DND-41 (cell line): ENCODE data around the gene MET.
"Not testable (repeated sequence)": the region's sequence is repeated elsewhere in the genome, so short reads cannot be mapped to it uniquely, and the experiment has no call there.

ENCODE experiments used
- ATAC-seq: fragments of 200-7000 bp; cut with Tn5 transposase; 3 replicates; pipeline ENCODE4 v1.9.1; 2021; ENCODE audit warnings: low read depth; ENCODE audit not compliant: insufficient read depth
- DNase-seq: peaks from one replicate; pipeline ENCODE4 v3.0.0-alpha.2; 2020
- H2AFZ ChIP-seq: 2 replicates; pipeline ENCODE4 v1.6.0; 2012; ENCODE audit warnings: low read depth, low read length
- H3K27ac ChIP-seq: 2 replicates; pipeline ENCODE4 v1.5.1; 2012; ENCODE audit warnings: low read length, inconsistent platforms
- H3K27me3 ChIP-seq: fragments of 200-600 bp; sonication (generic); 2 replicates; pipeline ENCODE4 v1.6.0; 2012; ENCODE audit warnings: low read length, mild to moderate bottlenecking, inconsistent platforms; ENCODE audit not compliant: insufficient read depth, poor library complexity
- H3K36me3 ChIP-seq: 2 replicates; pipeline ENCODE4 v1.5.1; 2012; ENCODE audit warnings: low read length, inconsistent platforms; ENCODE audit not compliant: insufficient read depth
- H3K4me1 ChIP-seq: 2 replicates; pipeline ENCODE4 v1.5.1; 2012; ENCODE audit warnings: mild to moderate bottlenecking, low read length; ENCODE audit not compliant: insufficient read depth
- H3K4me2 ChIP-seq: 2 replicates; pipeline ENCODE4 v1.6.0; 2012; ENCODE audit warnings: mild to moderate bottlenecking, moderate library complexity, low read length, inconsistent platforms; ENCODE audit not compliant: insufficient read depth
- H3K4me3 ChIP-seq, 2 experiments: fragments of 200-600 bp in 1 of 2; shearing (Covaris generic) in 1 of 2; 2 replicates each; pipeline ENCODE4 v1.5.1; 2012 to 2016; ENCODE audit warnings: inconsistent platforms in 2 of 2, low read length in 2 of 2, mild to moderate bottlenecking in 2 of 2, low read depth in 1 of 2, moderate library complexity in 1 of 2
- H3K79me2 ChIP-seq: 2 replicates; pipeline ENCODE4 v1.6.0; 2012; ENCODE audit warnings: low read length, inconsistent platforms; ENCODE audit not compliant: insufficient read depth
- H3K9ac ChIP-seq: 2 replicates; pipeline ENCODE4 v1.6.0; 2012; ENCODE audit warnings: low read depth, mild to moderate bottlenecking, inconsistent platforms, low read length, moderate library complexity
- H3K9me3 ChIP-seq: 2 replicates; pipeline ENCODE4 v1.5.1; 2012; ENCODE audit warnings: low read length, moderate library complexity, mild to moderate bottlenecking, inconsistent platforms; ENCODE audit not compliant: insufficient read depth, severe bottlenecking
- H4K20me1 ChIP-seq: 2 replicates; pipeline ENCODE4 v1.6.0; 2012; ENCODE audit warnings: low read length; ENCODE audit not compliant: insufficient read depth
- EZH2 ChIP-seq: IDR thresholded peaks from 3 replicates; pipeline ENCODE4 v1.6.1; 2012; ENCODE audit warnings: borderline replicate concordance, low read depth, mild to moderate bottlenecking, moderate library complexity, low read length, inconsistent platforms; ENCODE audit not compliant: severe bottlenecking
- TF ChIP-seq, protein P1 (sequence below): IDR thresholded peaks from 2 replicates; pipeline ENCODE4 v1.5.1; 2012; ENCODE audit warnings: borderline replicate concordance, low read length, moderate library complexity, mild to moderate bottlenecking; ENCODE audit not compliant: poor library complexity, severe bottlenecking; ENCODE audit errors: extremely low read depth

Gene MET

DNA sequence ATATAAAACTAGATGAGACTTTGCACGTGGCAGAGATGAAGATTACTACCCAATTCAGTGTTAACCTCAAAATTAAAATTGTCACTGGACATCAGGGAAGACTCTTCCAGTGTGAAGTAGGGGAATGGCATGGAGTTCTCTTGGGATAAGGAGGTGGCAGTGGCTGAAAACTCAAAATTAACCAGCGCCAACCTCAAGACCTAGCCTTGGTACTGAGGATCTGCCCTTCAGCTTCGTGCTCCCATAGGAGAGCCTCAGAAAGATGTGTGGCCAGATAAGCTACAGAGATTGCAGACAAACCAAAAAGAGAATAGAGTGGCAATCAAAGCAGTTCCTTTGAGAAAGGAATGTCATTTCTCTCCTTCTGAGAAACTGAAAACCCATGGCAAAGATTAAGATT lies 143.0 kb downstream of the MET start:
- no peak overlapping the region for H3K4me3 ChIP-seq
- H3K79me2 ChIP-seq, result no peaks in the 10 kb centered on the region
- no peak for TF ChIP-seq EZH2
- TF ChIP-seq, protein P1, sequence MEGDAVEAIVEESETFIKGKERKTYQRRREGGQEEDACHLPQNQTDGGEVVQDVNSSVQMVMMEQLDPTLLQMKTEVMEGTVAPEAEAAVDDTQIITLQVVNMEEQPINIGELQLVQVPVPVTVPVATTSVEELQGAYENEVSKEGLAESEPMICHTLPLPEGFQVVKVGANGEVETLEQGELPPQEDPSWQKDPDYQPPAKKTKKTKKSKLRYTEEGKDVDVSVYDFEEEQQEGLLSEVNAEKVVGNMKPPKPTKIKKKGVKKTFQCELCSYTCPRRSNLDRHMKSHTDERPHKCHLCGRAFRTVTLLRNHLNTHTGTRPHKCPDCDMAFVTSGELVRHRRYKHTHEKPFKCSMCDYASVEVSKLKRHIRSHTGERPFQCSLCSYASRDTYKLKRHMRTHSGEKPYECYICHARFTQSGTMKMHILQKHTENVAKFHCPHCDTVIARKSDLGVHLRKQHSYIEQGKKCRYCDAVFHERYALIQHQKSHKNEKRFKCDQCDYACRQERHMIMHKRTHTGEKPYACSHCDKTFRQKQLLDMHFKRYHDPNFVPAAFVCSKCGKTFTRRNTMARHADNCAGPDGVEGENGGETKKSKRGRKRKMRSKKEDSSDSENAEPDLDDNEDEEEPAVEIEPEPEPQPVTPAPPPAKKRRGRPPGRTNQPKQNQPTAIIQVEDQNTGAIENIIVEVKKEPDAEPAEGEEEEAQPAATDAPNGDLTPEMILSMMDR, result no peak
- H4K20me1 ChIP-seq, result no peaks in the 10 kb centered on the region
- DNase-seq (no peak), ATAC-seq (no peak)
- no peaks in the 10 kb centered on the region for H3K4me1 ChIP-seq
- peaks cover 17% of the 10 kb centered on the region for H3K27me3 ChIP-seq
- no peak overlapping the region for H3K9ac ChIP-seq
- H2AFZ ChIP-seq, result no peak overlapping the region
- no peaks in the 10 kb centered on the region for H3K9me3 ChIP-seq
- no peaks in the 10 kb centered on the region for H3K36me3 ChIP-seq
- no peak overlapping the region for H3K4me2 ChIP-seq
- no peak overlapping the region for H3K27ac ChIP-seq

DNA sequence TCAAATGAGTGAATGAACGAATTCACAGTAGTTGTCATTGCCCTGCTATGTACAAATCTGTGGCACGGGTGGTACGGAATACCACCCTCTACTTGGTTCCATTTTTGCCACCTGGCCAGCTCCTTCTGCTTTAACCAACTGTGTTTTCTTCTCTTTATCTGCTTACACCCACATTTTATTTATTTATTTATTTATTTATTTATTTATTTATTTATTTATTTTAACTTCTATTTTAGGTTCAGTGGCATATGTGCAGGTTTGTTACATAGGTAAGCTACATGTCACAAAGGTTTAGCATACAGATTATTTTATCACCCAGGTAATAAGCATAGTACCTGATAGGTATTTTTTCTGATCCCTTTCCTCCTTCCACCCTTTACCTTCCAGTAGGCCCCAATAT lies 148.2 kb downstream of the MET start:
- Histone ChIP-seq H3K4me2 (no peak overlapping the region), H3K9ac (no peak overlapping the region)
- no peak for DNase-seq

DNA sequence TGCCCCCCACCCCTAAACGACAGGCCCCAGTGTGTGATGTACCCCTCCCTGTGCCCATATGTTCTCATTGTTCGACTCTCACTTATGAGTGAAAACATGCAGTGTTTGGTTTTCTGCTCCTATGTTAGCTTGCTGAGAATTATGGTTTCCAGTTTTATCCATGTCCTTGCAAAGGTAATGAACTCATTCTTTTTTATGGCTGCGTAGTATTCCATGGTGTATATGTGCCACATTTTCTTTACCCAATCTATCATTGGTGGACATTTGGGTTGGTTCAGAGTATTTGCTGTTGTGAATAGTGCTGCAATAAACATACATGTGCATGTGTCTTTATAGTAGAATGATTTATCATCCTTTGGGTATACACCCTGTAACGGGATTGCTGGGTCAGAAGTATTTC lies 149.7 kb downstream of the MET start:
- H3K4me3 ChIP-seq, H3K36me3 ChIP-seq, H3K27ac ChIP-seq, H3K79me2 ChIP-seq, H3K9ac ChIP-seq, H3K4me2 ChIP-seq, H3K4me1 ChIP-seq, ATAC-seq, DNase-seq, H3K9me3 ChIP-seq, H4K20me1 ChIP-seq, H2AFZ ChIP-seq: not testable (repeated sequence)
- H3K27me3 ChIP-seq, result peaks cover 10% of the 10 kb centered on the region

More for the DNA sequence above, 148.2 kb downstream of the MET start:
- TF ChIP-seq, protein P1, result no peak
- no peak for TF ChIP-seq EZH2
- Histone ChIP-seq H3K4me1 (no peaks in the 10 kb centered on the region), H3K9me3 (no peaks in the 10 kb centered on the region), H3K27ac (no peak overlapping the region), H3K36me3 (no peaks in the 10 kb centered on the region), H3K4me3 (no peak overlapping the region), H4K20me1 (no peaks in the 10 kb centered on the region), H3K79me2 (no peaks in the 10 kb centered on the region), H2AFZ (no peak overlapping the region), H3K27me3 (peaks cover 10% of the 10 kb centered on the region)
- no peak for ATAC-seq

DNA sequence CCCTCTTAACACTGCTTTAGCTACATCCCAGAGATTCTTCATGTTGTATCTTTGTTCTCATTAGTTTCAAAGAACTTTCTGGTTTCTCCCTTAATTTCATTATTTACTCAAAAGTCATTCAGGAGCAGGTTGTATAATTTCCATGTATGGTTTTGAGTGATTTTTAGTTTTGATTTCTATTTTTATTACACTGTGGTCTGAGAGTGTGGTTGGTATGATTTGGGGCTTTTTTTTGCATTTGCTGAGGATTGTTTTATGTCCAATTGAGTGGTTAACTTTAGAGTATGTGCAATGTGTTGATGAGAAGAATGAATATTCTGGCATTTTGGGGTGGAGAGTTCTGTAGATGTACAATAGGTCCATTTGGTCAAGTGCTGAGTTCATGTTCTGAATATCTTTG lies 152.5 kb downstream of the MET start:
- no peak for DNase-seq
- Histone ChIP-seq H3K4me1 (no peaks in the 10 kb centered on the region), H4K20me1 (no peaks in the 10 kb centered on the region), H3K9ac (no peak overlapping the region), H2AFZ (no peak overlapping the region), H3K27ac (no peak overlapping the region), H3K4me3 (no peak overlapping the region), H3K79me2 (no peaks in the 10 kb centered on the region), H3K27me3 (peaks cover 8% of the 10 kb centered on the region), H3K9me3 (no peaks in the 10 kb centered on the region), H3K36me3 (no peaks in the 10 kb centered on the region), H3K4me2 (no peak overlapping the region)
- ATAC-seq, result no peak
- TF ChIP-seq, protein P1, result no peak
- no peak for TF ChIP-seq EZH2
